Skeletal muscle tissue (tissue), 4 donors: Measurements from ENCODE around the gene TSPAN1. TPM values are rescaled to one million over a fixed set of nuclear protein-coding genes. Genes with fewer than 3 reads are reported as not detected.

Experiments
- H3K27ac ChIP-seq: one replicate; pipeline ENCODE4 v1.7.0; 2013; ENCODE audit warnings: mild to moderate bottlenecking, low read depth, low read length, inconsistent platforms
- H3K27me3 ChIP-seq, 3 donors: one replicate each; pipeline ENCODE4 v1.7.0; 2013; ENCODE audit warnings: low read length in 3 of 3; ENCODE audit not compliant: control insufficient read depth in 3 of 3, insufficient read depth in 3 of 3
- H3K36me3 ChIP-seq, 3 donors: one replicate each; pipeline ENCODE4 v1.7.0; 2013; ENCODE audit warnings: low read length in 3 of 3; ENCODE audit not compliant: control insufficient read depth in 3 of 3, insufficient read depth in 3 of 3
- H3K4me1 ChIP-seq, 3 donors: one replicate each; pipeline ENCODE4 v1.7.0; 2013; ENCODE audit warnings: low read length in 3 of 3, mild to moderate bottlenecking in 3 of 3; ENCODE audit not compliant: control insufficient read depth in 3 of 3, insufficient read depth in 3 of 3
- H3K4me3 ChIP-seq, 3 donors: one replicate each; pipeline ENCODE4 v1.7.0; 2013; ENCODE audit warnings: low read length in 3 of 3
- H3K9ac ChIP-seq, 3 donors: one replicate each; pipeline ENCODE4 v1.7.0; 2013; ENCODE audit warnings: low read length in 3 of 3, mild to moderate bottlenecking in 3 of 3, moderate library complexity in 2 of 3, low read depth in 1 of 3
- H3K9me3 ChIP-seq, 3 donors: one replicate each; pipeline ENCODE4 v1.7.0; 2013; ENCODE audit warnings: low read length in 3 of 3; ENCODE audit not compliant: control insufficient read depth in 3 of 3
- total RNA-seq: library from RNA; depleted of rRNA; stranded (reverse); fragments of >200 nt; gene quantifications from one replicate; pipeline ENCODE4 v1.2.3, GENCODE V29; 2014
- donor health status: Osteomylitis.

The TSPAN1 gene
- not detected for total RNA-seq

- Histone ChIP-seq H3K9me3 (no peaks in the 10 kb centered on the region), H3K4me1 (peaks cover 44 to 50% (median 48%) of the 10 kb centered on the region in 3 donors), H3K36me3 (peaks cover 0 to 2% (median 0%) of the 10 kb centered on the region in 3 donors), H3K4me3 (peak within 1 kb of the TSS; percentile 18 to 60 (median 48)), H3K9ac (peak within 1 kb of the TSS; percentile 64 to 73 (median 71)), H3K27me3 (no peaks in the 10 kb centered on the region), H3K27ac (peak within 1 kb of the TSS; percentile 59)
Observed at GRCh38 chr1:46174448-46175231, at the start of gene TSPAN1. TSS of gene TSPAN1 (plus strand) at chr1:46175087. CDS start at chr1:46181108, 6,021 bp downstream.

- Histone ChIP-seq H3K4me1 (peaks cover 2 to 12% (median 10%) of the 10 kb centered on the region in 3 donors), H3K27ac (no peak overlapping the region), H3K36me3 (no peaks in the 10 kb centered on the region), H3K9me3 (no peaks in the 10 kb centered on the region), H3K4me3 (no peak overlapping the region), H3K27me3 (no peaks in the 10 kb centered on the region), H3K9ac (no peak overlapping the region)
Observed at GRCh38 chr1:46128344-46128743, 46.5 kb upstream of the TSPAN1 start.

- peaks cover 19 to 29% (median 28%) of the 10 kb centered on the region in 3 donors for H3K4me1 ChIP-seq
- no peaks in the 10 kb centered on the region for H3K9me3 ChIP-seq
- peak overlapping the region in 2 of 3 donors; percentile 76 to 90 for H3K4me3 ChIP-seq
- H3K9ac ChIP-seq: peak overlapping the region; percentile 64 to 76 (median 64)
- no peaks in the 10 kb centered on the region for H3K27me3 ChIP-seq
- H3K36me3 ChIP-seq: no peaks in the 10 kb centered on the region
- no peak overlapping the region for H3K27ac ChIP-seq
Observed at GRCh38 chr1:46130121-46130520, 44.8 kb upstream of the TSPAN1 start.

GRCh38 chr1:46130606-46131005, 44.3 kb upstream of the TSPAN1 start:
- Histone ChIP-seq H3K9ac (peak overlapping the region; percentile 64 to 76 (median 64)), H3K9me3 (no peaks in the 10 kb centered on the region), H3K27me3 (no peaks in the 10 kb centered on the region), H3K36me3 (no peaks in the 10 kb centered on the region), H3K4me1 (peaks cover 22 to 34% (median 28%) of the 10 kb centered on the region in 3 donors), H3K27ac (no peak overlapping the region), H3K4me3 (peak overlapping the region; percentile 61 to 90 (median 76))

GRCh38 chr1:46131093-46131492, 43.8 kb upstream of the TSPAN1 start:
- Histone ChIP-seq H3K4me3 (peak overlapping the region; percentile 61 to 90 (median 76)), H3K4me1 (peaks cover 22 to 34% (median 28%) of the 10 kb centered on the region in 3 donors), H3K27ac (no peak overlapping the region), H3K9ac (peak overlapping the region; percentile 64 to 76 (median 64)), H3K27me3 (no peaks in the 10 kb centered on the region), H3K9me3 (no peaks in the 10 kb centered on the region), H3K36me3 (no peaks in the 10 kb centered on the region)

- Histone ChIP-seq H3K36me3 (no peaks in the 10 kb centered on the region), H3K27ac (peak overlapping the region; percentile 96), H3K9ac (peak overlapping the region; percentile 80 to 91 (median 87)), H3K27me3 (no peaks in the 10 kb centered on the region), H3K9me3 (no peaks in the 10 kb centered on the region), H3K4me1 (peaks cover 22 to 34% (median 28%) of the 10 kb centered on the region in 3 donors), H3K4me3 (peak overlapping the region; percentile 76 to 90 (median 81))
Observed at GRCh38 chr1:46131712-46132528, 43.0 kb upstream of the TSPAN1 start.

- Histone ChIP-seq H3K4me1 (peaks cover 22 to 34% (median 27%) of the 10 kb centered on the region in 3 donors), H3K9ac (peak within 1 kb of the TSS; percentile 87 to 91 (median 91)), H3K36me3 (no peaks in the 10 kb centered on the region)
Observed at GRCh38 chr1:46132529-46133180, 42.2 kb upstream of the TSPAN1 start, which contains the start of gene PIK3R3. TSS of gene PIK3R3 (minus strand) at chr1:46132629. CDS start at chr1:46131952, 677 bp downstream.

GRCh38 chr1:46133181-46133658, 41.7 kb upstream of the TSPAN1 start:
- peak overlapping the region; percentile 81 to 85 (median 85) for H3K4me3 ChIP-seq
- H3K4me1 ChIP-seq: peaks cover 22 to 34% (median 22%) of the 10 kb centered on the region in 3 donors
- H3K9me3 ChIP-seq: no peaks in the 10 kb centered on the region
- no peaks in the 10 kb centered on the region for H3K36me3 ChIP-seq
- no peaks in the 10 kb centered on the region for H3K27me3 ChIP-seq
- peak overlapping the region; percentile 80 to 91 (median 81) for H3K9ac ChIP-seq
- H3K27ac ChIP-seq: peak overlapping the region; percentile 96

More at GRCh38 chr1:46132529-46133180, 42.2 kb upstream of the TSPAN1 start, which contains the start of gene PIK3R3:
- Histone ChIP-seq H3K27me3 (no peaks in the 10 kb centered on the region), H3K27ac (peak within 1 kb of the TSS; percentile 96), H3K9me3 (no peaks in the 10 kb centered on the region), H3K4me3 (peak within 1 kb of the TSS; percentile 85 to 90 (median 85))

- H3K4me1 ChIP-seq: peaks cover 22 to 34% (median 22%) of the 10 kb centered on the region in 3 donors
- H3K9me3 ChIP-seq: no peaks in the 10 kb centered on the region
- peak overlapping the region; percentile 96 for H3K27ac ChIP-seq
- H3K9ac ChIP-seq: peak overlapping the region; percentile 80 to 91 (median 81)
- no peaks in the 10 kb centered on the region for H3K36me3 ChIP-seq
- H3K27me3 ChIP-seq: no peaks in the 10 kb centered on the region
- H3K4me3 ChIP-seq: peak overlapping the region; percentile 81 to 85 (median 85)
Observed at GRCh38 chr1:46133781-46134350, 41.0 kb upstream of the TSPAN1 start.
